ENCODE results near the gene RPS23.

Gene RPS23

GRCh38 chr5:82295959-82296531, 17.9 kb upstream of the RPS23 start:
- ChIA-PET CTCF (no interaction called here), POLR2A (ENCODE audit: low non-redundant PET) (no interaction called here)
- no peak for TF ChIP-seq CTCF (conservative IDR thresholded peaks at IDR 0.05; ENCODE audit: low read depth)
- H3K27ac ChIP-seq = no peak overlapping the region
- no peak for DNase-seq (ENCODE audit: low spot score)

- no peak for DNase-seq (ENCODE audit: low spot score)
- ChIA-PET POLR2A (ENCODE audit: low non-redundant PET) (interaction anchor here (0.6 kb wide), 1 partner anchor 251 kb away, joined by 3 read pairs; no protein-coding TSS in a partner anchor), CTCF (interaction anchor here (0.7 kb wide), 1 partner anchor 1393 kb away, joined by 3 read pairs; no protein-coding TSS in a partner anchor)
- no peak overlapping the region for H3K27ac ChIP-seq
- TF ChIP-seq CTCF (conservative IDR thresholded peaks at IDR 0.05; ENCODE audit: low read depth) = no peak
These were observed 17.0 kb upstream of the RPS23 start for GRCh38 chr5:82295144-82295543.

- DNase-seq (ENCODE audit: low spot score) = no peak
- no peak overlapping the region for H3K27ac ChIP-seq
- ChIA-PET POLR2A (ENCODE audit: low non-redundant PET) (no interaction called here), CTCF (no interaction called here)
- TF ChIP-seq CTCF (conservative IDR thresholded peaks at IDR 0.05; ENCODE audit: low read depth) = no peak
These were observed 13.3 kb upstream of the RPS23 start for GRCh38 chr5:82291420-82291819.

- no peak for TF ChIP-seq CTCF (conservative IDR thresholded peaks at IDR 0.05; ENCODE audit: low read depth)
- H3K27ac ChIP-seq = no peak overlapping the region
- ChIA-PET CTCF (no interaction called here), POLR2A (ENCODE audit: low non-redundant PET) (no interaction called here)
- no peak for DNase-seq (ENCODE audit: low spot score)
These were observed 12.8 kb upstream of the RPS23 start for GRCh38 chr5:82290908-82291307.

- DNase-seq (ENCODE audit: low spot score) = no peak
- ChIA-PET CTCF (no interaction called here), POLR2A (ENCODE audit: low non-redundant PET) (no interaction called here)
- no peak overlapping the region for H3K27ac ChIP-seq
- TF ChIP-seq CTCF (conservative IDR thresholded peaks at IDR 0.05; ENCODE audit: low read depth) = no peak
These were observed 11.9 kb upstream of the RPS23 start for GRCh38 chr5:82290005-82290404.

GRCh38 chr5:82287625-82288024, 9.5 kb upstream of the RPS23 start:
- no peak overlapping the region for H3K27ac ChIP-seq
- ChIA-PET POLR2A (ENCODE audit: low non-redundant PET) (no interaction called here), CTCF (interaction anchor here (1.0 kb wide), 1 partner anchor 32 kb away, joined by 7 read pairs; no protein-coding TSS in a partner anchor)
- no peak for DNase-seq (ENCODE audit: low spot score)
- no peak for TF ChIP-seq CTCF (conservative IDR thresholded peaks at IDR 0.05; ENCODE audit: low read depth)
